Parathyroid adenoma (tissue), 2 donors: ENCODE measurements around the gene IFITM10.
"Not testable (repeated sequence)": the region's sequence is repeated elsewhere in the genome, so short reads cannot be mapped to it uniquely, and the experiment has no call there.

Experiments used
- H2AFZ ChIP-seq: fragments of 300-600 bp; sonication (generic); one replicate; pipeline ENCODE4 v1.7.0; 2017; ENCODE audit warnings: antibody characterized with exemption, mild to moderate bottlenecking
- H3K27ac ChIP-seq: fragments of 300-600 bp; sonication (generic); one replicate; pipeline ENCODE4 v1.7.0; 2017
- H3K27me3 ChIP-seq: fragments of 300-600 bp; sonication (generic); one replicate; pipeline ENCODE4 v1.7.0; 2017; ENCODE audit warnings: low read length; ENCODE audit not compliant: control insufficient read depth, insufficient read depth
- H3K36me3 ChIP-seq: fragments of 300-600 bp; sonication (generic); one replicate; pipeline ENCODE4 v1.7.0; 2017; ENCODE audit warnings: low read length; ENCODE audit not compliant: control insufficient read depth, insufficient read depth
- H3K4me1 ChIP-seq: fragments of 300-600 bp; sonication (generic); one replicate; pipeline ENCODE4 v1.7.0; 2017; ENCODE audit warnings: control low read depth
- H3K4me2 ChIP-seq: fragments of 300-600 bp; sonication (generic); one replicate; pipeline ENCODE4 v1.7.0; 2017; ENCODE audit warnings: low read length
- H3K4me3 ChIP-seq: fragments of 300-600 bp; sonication (generic); one replicate; pipeline ENCODE4 v1.7.0; 2017; ENCODE audit warnings: low read depth, low read length
- H3K79me2 ChIP-seq: fragments of 300-600 bp; sonication (generic); one replicate; pipeline ENCODE4 v1.7.0; 2017; ENCODE audit warnings: control low read depth
- H3K9ac ChIP-seq: fragments of 300-600 bp; sonication (generic); one replicate; pipeline ENCODE4 v1.7.0; 2017; ENCODE audit warnings: mild to moderate bottlenecking
- H3K9me3 ChIP-seq: fragments of 300-600 bp; sonication (generic); one replicate; pipeline ENCODE4 v1.7.0; 2017; ENCODE audit warnings: low read length; ENCODE audit not compliant: control insufficient read depth
- CTCF ChIP-seq: fragments of 300-600 bp; sonication (generic); IDR thresholded peaks from one replicate; pipeline ENCODE4 v1.7.0; 2017; ENCODE audit warnings: antibody characterized with exemption, mild to moderate bottlenecking
- donor health status: primary hyperparathyroidism.

The IFITM10 gene

GRCh38 chr11:1691878-1692707 lies 58.3 kb downstream of the IFITM10 start:
- TF ChIP-seq CTCF, result no peak
- Histone ChIP-seq H3K4me1 (no peaks in the 10 kb centered on the region), H3K4me3 (no peak overlapping the region)

DNA sequence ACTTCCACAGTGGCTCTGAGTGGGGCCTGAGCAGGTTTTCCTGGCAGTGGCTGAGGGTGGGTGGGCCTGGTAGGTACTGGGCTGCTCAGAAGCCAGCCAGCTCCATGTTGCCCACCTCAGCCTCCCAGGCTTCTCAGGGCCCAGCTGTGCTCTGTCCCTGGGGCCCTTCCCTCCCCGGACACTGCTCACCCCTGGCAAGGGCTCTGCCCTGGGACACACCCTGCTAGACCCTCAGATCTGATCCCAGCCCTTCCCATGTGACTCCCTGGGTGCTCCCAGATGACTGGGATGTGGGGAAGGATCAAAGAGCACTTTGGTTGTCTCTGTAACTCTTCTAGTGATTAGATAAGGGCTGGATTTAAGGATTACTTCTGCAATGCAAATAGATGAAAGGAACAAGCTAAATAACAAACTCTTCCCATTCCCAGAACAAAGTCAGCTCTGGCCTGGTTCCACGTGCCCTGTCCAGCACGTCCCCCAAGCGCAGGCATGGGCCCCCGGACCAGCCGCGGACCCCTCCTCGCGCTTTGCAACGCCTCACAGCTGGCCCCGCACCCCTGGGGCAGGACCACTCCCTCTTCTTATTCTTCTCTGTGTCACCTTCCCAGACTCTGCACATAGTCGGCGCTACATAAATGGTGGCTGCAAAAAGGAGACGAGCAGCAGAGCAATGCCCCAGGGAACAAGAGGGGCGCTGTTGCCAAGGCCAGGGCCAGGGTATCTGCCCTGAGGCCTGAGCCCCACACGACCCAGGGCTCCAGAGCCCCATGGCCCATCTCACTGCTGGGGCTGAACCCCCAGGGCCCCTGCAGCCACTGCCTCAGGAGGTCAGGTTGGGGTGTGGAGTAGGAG lies 59.1 kb downstream of the IFITM10 start:
- Histone ChIP-seq H3K9me3 (no peaks in the 10 kb centered on the region), H2AFZ (no peak overlapping the region), H3K4me3 (no peak overlapping the region), H3K36me3 (no peaks in the 10 kb centered on the region), H3K79me2 (no peaks in the 10 kb centered on the region), H3K4me1 (no peaks in the 10 kb centered on the region), H3K9ac (no peak overlapping the region), H3K27me3 (no peaks in the 10 kb centered on the region), H3K4me2 (no peak overlapping the region), H3K27ac (no peak overlapping the region)
- no peak for TF ChIP-seq CTCF

More at GRCh38 chr11:1691878-1692707, 58.3 kb downstream of the IFITM10 start:
- H3K27me3 ChIP-seq, result no peaks in the 10 kb centered on the region
- no peaks in the 10 kb centered on the region for H3K79me2 ChIP-seq
- no peak overlapping the region for H3K27ac ChIP-seq
- no peak overlapping the region for H2AFZ ChIP-seq
- H3K36me3 ChIP-seq, result no peaks in the 10 kb centered on the region
- no peak overlapping the region for H3K4me2 ChIP-seq
- no peaks in the 10 kb centered on the region for H3K9me3 ChIP-seq
- no peak overlapping the region for H3K9ac ChIP-seq

- Histone ChIP-seq H3K36me3 (no peaks in the 10 kb centered on the region), H3K9me3 (no peaks in the 10 kb centered on the region), H3K27me3 (no peaks in the 10 kb centered on the region), H3K79me2 (no peaks in the 10 kb centered on the region), H3K4me1 (no peaks in the 10 kb centered on the region), H2AFZ (no peak overlapping the region), H3K4me3 (no peak overlapping the region), H3K4me2 (no peak overlapping the region), H3K27ac (no peak overlapping the region), H3K9ac (no peak overlapping the region)
- no peak for TF ChIP-seq CTCF
Measured at GRCh38 chr11:1690167-1691025, 60.0 kb downstream of the IFITM10 start.

- not testable (repeated sequence) for H3K9ac ChIP-seq, H3K4me2 ChIP-seq, H3K36me3 ChIP-seq, H3K27ac ChIP-seq, H3K9me3 ChIP-seq, H3K79me2 ChIP-seq, H3K27me3 ChIP-seq, H3K4me3 ChIP-seq, H2AFZ ChIP-seq, H3K4me1 ChIP-seq
Measured at GRCh38 chr11:1689250-1690166, 60.9 kb downstream of the IFITM10 start.

DNA sequence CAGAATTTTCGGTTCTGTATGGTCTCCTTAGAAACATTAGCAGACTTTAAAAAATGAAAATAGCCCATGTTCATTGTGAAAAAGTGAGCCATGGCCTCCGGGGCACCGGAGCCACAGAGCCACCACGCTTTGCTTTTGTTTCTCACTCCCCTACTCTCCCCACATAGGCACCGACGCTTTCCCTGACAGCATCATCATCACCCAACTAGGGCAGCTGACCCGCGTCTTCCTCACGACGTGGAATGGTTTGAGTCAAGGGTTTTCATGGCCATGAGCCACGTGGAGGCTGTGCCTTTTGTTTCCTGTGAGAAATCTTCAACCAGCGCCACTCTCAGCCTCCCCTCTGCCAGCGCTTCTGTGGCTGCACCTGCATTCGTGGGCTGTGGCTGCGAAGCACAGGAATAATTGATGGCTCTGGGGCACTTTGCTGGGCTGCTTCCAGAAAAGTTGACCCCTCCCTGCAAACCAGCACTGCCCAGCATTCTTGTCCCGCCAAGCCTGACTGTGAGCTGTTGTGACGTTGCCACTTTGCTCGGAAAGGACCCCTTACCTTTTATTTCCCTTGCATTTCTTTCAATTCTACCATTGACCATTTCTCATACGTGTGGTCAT lies 62.0 kb downstream of the IFITM10 start:
- H3K9ac ChIP-seq, H3K79me2 ChIP-seq: not testable (repeated sequence)

DNA sequence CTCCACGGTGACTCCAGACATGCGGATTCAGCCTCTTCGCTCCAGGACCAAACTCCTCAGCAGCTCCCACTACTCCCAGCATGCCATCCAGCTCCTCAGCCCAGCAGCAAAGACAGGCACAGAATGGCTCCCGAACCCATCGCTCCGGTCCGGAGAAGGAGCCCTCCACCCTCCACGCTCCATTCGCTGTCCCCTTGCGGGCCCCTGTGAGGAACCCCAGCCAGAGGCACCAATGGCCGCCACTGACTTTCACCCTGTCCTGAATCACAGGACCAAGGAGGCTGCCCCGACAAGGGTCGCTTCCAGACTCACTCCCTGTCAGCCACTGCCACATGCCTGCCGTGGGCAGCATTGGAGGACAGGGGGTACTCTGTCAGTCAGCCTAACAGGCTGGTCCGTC lies 64.2 kb downstream of the IFITM10 start:
- not testable (repeated sequence) for H3K36me3 ChIP-seq, H3K4me1 ChIP-seq, H3K4me3 ChIP-seq, H3K9ac ChIP-seq, H3K27ac ChIP-seq, H3K4me2 ChIP-seq, H3K27me3 ChIP-seq, H3K9me3 ChIP-seq, H2AFZ ChIP-seq, H3K79me2 ChIP-seq

More for the DNA sequence above, 62.0 kb downstream of the IFITM10 start:
- not testable (repeated sequence) for H3K4me3 ChIP-seq, H3K27ac ChIP-seq, H2AFZ ChIP-seq, H3K27me3 ChIP-seq, H3K36me3 ChIP-seq, H3K4me1 ChIP-seq, H3K9me3 ChIP-seq, H3K4me2 ChIP-seq
